Small intestine (tissue), 7 donors: ENCODE data around the gene KANSL1L. TPM values are rescaled to one million over a fixed set of nuclear protein-coding genes. Genes with fewer than 3 reads are reported as not detected.

ENCODE experiments used
- DNase-seq, 2 donors: peaks; one replicate each; pipeline versions ENCODE4 v3.0.0 to v3.0.0-alpha.2; 2013
- FAIRE-seq: peaks from 2 replicates; lab custom pipeline; 2012; peaks lifted over from hg19 to GRCh38; lab: Jason Lieb, UNC
- H3K27ac ChIP-seq, 3 donors: one replicate each; pipeline ENCODE4 v1.5.1; 2013; ENCODE audit warnings: low read length in 2 of 3, mild to moderate bottlenecking in 2 of 3, control low read depth in 1 of 3, inconsistent platforms in 1 of 3, low read depth in 1 of 3, moderate library complexity in 1 of 3
- H3K27me3 ChIP-seq, 3 donors: one replicate each; pipeline ENCODE4 v1.6.1; 2013; ENCODE audit warnings: low read length in 3 of 3, inconsistent platforms in 1 of 3; ENCODE audit not compliant: control insufficient read depth in 3 of 3, insufficient read depth in 3 of 3
- H3K36me3 ChIP-seq, 3 donors: one replicate each; pipeline ENCODE4 v1.6.1; 2013; ENCODE audit warnings: low read length in 3 of 3, inconsistent platforms in 1 of 3, low read depth in 1 of 3, mild to moderate bottlenecking in 1 of 3, moderate library complexity in 1 of 3; ENCODE audit not compliant: control insufficient read depth in 3 of 3, insufficient read depth in 2 of 3
- H3K4me1 ChIP-seq, 3 donors: one replicate each; pipeline ENCODE4 v1.6.1; 2013; ENCODE audit warnings: low read length in 2 of 3, inconsistent platforms in 1 of 3, low read depth in 1 of 3, mild to moderate bottlenecking in 1 of 3, moderate library complexity in 1 of 3; ENCODE audit not compliant: control insufficient read depth in 3 of 3, insufficient read depth in 2 of 3
- H3K4me3 ChIP-seq, 3 donors: one replicate each; pipeline ENCODE4 v1.5.1; 2013; ENCODE audit warnings: low read length in 3 of 3, control low read depth in 1 of 3, inconsistent platforms in 1 of 3, low read depth in 1 of 3, mild to moderate bottlenecking in 1 of 3, moderate library complexity in 1 of 3
- H3K9me3 ChIP-seq, 2 donors: one replicate each; pipeline ENCODE4 v1.6.1; 2013; ENCODE audit warnings: low read depth in 1 of 2, low read length in 1 of 2; ENCODE audit not compliant: control insufficient read depth in 2 of 2, insufficient read depth in 1 of 2
- WGBS, 3 donors: extraction: QIAGEN DNeasy Blood & Tissue Kit; methylation state at CpG; one replicate each; pipeline ENCODE4 v1.1.7; 2013; 5-methylcytosine and 5-hydroxymethylcytosine counted together
- polyA plus RNA-seq, 4 donors: library from polyadenylated mRNA; stranded (reverse) in 3 of 4; unstranded in 1 of 4; fragments of 200-250 nt in 3 of 4; fragments of 120-200 nt in 1 of 4; gene quantifications; one replicate each; pipeline versions ENCODE4 v1.2.1 to v1.2.3, GENCODE V29; 2013
- donor health status: healthy with polysubstance abuse.
- donor health status: control.
- donor health status: control.
- donor health status: Bipolar disorder and iron deficiency.
- donor health status: healthy.

The KANSL1L gene
- polyA plus RNA-seq, 4 donors = 1.8 to 22.2 (median 3.0) TPM

DNA sequence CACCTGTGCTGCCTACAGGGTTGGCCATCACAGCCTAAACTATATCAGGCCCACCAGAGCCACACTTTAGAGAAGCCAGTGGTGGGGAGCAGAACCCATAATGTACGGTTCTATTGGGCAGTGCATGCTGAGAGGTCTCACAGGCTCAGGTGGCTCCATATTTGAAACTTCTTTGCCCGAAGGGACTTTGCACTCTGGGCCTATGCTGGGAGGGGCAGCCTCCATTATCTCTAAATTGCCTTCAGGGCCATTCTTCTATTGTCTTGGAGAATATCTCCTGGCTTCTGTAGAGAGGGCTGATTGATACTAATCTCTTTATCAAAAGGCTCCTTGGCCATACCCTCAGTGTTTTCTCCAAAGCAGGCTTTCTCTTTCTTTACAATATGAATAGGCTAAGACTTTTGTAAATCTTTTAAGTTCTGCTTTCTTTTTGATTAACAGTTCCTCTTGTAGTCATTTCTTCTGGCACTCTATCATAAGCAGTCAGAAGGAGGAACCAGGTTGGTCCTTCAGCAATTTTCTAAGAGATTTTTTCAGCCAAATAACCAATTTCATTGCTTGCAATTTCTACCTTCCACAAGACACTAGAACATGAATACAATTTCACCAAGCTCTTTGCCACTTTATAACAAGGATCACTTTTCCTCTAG is 124.2 kb downstream of the KANSL1L start:
- Histone ChIP-seq H3K4me3 (no peak overlapping the region), H3K36me3 (peaks cover 0 to 10% (median 0%) of the 10 kb centered on the region in 3 donors), H3K27ac (no peak overlapping the region), H3K9me3 (peaks cover 0 to 10% of the 10 kb centered on the region in 2 donors), H3K27me3 (no peaks in the 10 kb centered on the region), H3K4me1 (no peaks in the 10 kb centered on the region)
- FAIRE-seq (no peak), DNase-seq (no peak)
- 95 to 98% (median 96%) methylated on average over 2 of the region's 2 CpGs for WGBS, 3 donors

DNA sequence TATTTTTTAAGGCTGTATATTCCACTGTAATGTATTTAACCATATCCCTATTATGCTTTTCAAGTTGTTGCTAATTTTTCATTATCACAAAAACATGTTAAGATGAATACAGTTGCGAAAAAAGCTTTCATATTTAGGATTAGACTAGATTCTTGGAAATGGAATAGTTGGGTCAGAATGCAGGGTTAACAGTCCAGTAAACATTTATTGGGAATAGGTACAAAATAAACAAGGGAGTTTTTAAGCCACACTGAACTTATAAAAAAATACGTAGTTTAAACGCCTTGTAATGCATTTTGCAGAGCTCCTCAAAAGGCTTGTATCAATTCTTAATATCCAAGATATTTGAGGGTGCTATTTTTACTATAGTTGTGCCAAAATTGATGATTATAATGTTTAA is 133.1 kb downstream of the KANSL1L start:
- Histone ChIP-seq H3K36me3 (peaks cover 0 to 7% (median 0%) of the 10 kb centered on the region in 3 donors), H3K27ac (no peak overlapping the region), H3K9me3 (no peaks in the 10 kb centered on the region), H3K4me1 (no peaks in the 10 kb centered on the region), H3K27me3 (no peaks in the 10 kb centered on the region), H3K4me3 (no peak overlapping the region)
- FAIRE-seq = no peak
- WGBS, 3 donors = 87 to 96% (median 88%) methylated on average over 3 of the region's 3 CpGs
- no peak for DNase-seq

DNA sequence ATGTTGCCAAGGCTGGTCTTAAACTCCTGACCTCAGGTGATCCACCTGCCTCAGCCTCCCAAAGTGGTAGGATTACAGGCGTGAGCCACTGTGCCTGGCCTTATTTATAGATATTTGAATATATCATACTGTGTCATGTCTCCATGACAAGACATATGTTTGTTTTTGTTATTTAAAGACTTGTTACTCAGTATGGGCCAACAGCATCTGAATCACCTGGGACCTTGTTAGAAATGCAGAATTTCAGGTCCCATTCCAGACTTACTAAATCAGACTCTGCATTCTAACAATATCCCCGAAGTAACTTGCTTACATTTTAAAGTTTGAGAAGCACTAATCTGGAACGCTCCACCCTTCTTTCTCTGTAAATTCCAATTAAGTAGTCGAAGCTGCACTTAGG is 135.5 kb downstream of the KANSL1L start:
- no peak overlapping the region for H3K27ac ChIP-seq
- H3K9me3 ChIP-seq = no peaks in the 10 kb centered on the region
- H3K4me1 ChIP-seq = no peaks in the 10 kb centered on the region
- no peak for FAIRE-seq
- WGBS, 3 donors = 93 to 100% (median 96%) methylated on average over 4 of the region's 4 CpGs
- no peak overlapping the region for H3K4me3 ChIP-seq
- no peak for DNase-seq
- no peaks in the 10 kb centered on the region for H3K27me3 ChIP-seq
- H3K36me3 ChIP-seq = peaks cover 0 to 3% (median 0%) of the 10 kb centered on the region in 3 donors

DNA sequence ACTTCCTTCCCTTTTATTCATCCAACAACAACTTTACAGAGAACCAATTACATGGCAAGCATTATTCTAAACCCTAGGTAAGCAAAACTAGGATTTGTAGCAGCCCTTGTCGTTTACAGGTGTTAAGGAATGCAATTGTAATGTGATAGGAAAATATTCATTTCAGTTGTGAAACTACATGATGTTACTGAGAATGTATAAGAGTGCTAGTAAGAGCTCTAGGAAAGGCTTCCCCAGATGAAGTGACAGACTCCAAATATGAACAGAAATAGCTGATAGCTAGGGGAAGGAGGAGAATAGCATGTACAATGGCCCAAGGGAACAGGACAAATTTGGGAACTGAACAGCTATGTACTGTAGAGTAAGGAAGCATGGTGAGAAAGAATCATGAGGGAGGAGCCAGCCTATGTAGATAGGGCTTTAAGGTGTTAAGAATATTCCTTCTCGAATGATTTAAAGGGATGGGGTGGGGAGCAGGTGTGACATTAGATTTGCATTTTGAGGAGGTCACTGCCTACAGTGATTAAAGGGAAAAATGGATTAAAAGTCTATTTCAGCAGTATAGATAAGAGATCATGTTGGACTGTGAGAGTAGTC is 137.0 kb downstream of the KANSL1L start:
- no peak overlapping the region for H3K27ac ChIP-seq
- FAIRE-seq (no peak), DNase-seq (no peak)
- no peaks in the 10 kb centered on the region for H3K4me1 ChIP-seq
- no peak overlapping the region for H3K4me3 ChIP-seq
- WGBS, 3 donors = 65 to 82% (median 66%) methylated on average over 2 of the region's 2 CpGs
- no peaks in the 10 kb centered on the region for H3K27me3 ChIP-seq
- H3K36me3 ChIP-seq = peaks cover 0 to 3% (median 0%) of the 10 kb centered on the region in 3 donors
- no peaks in the 10 kb centered on the region for H3K9me3 ChIP-seq

DNA sequence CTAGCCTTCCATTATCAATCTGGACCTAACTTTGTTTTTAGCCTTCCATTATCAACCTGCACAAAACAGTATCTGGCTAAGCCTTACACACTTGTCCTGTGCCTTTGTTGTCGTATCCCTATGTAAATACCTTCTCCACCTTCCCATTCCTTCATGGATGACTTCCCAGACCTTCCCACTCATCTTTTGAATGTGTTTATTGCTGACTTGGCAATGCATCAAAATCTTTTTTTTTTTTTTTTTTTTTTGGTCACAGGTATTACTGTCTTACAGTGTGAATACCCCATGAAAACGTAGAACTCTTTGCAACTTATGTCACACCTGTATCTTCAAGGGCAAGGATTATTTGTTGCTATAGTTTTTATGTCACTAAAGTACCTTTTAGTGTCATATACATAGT is 143.0 kb downstream of the KANSL1L start:
- Histone ChIP-seq H3K27ac (no peak overlapping the region), H3K36me3 (peaks cover 0 to 5% (median 2%) of the 10 kb centered on the region in 3 donors), H3K4me1 (no peaks in the 10 kb centered on the region), H3K4me3 (no peak overlapping the region), H3K27me3 (no peaks in the 10 kb centered on the region), H3K9me3 (no peaks in the 10 kb centered on the region)
- 59 to 74% (median 73%) methylated on average over 2 of the region's 2 CpGs for WGBS, 3 donors
- FAIRE-seq (no peak), DNase-seq (no peak)

DNA sequence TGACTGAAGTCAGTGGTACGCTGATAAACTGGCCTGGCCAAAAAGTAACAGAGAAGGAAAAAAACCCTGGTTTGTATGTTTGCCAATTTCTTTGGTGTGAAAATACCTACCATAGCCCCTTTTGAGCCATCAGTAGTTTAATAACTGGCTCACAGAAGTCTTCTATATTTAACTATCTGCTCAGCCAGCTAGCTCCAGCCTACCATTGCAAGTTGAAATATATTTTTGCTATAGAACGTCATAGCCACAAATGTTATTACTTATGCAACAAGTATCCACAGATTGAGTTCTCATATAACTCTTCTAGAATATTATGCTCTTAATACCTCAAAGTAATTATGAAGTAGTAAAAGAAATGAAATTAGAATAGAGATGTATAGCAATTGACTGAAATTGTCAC is 143.6 kb downstream of the KANSL1L start:
- Histone ChIP-seq H3K4me3 (no peak overlapping the region), H3K4me1 (no peaks in the 10 kb centered on the region), H3K9me3 (no peaks in the 10 kb centered on the region), H3K36me3 (peaks cover 0 to 5% (median 5%) of the 10 kb centered on the region in 3 donors), H3K27ac (no peak overlapping the region), H3K27me3 (no peaks in the 10 kb centered on the region)
- FAIRE-seq = no peak
- no peak for DNase-seq
- WGBS, 3 donors = 92 to 96% (median 94%) methylated on average over 2 of the region's 2 CpGs

DNA sequence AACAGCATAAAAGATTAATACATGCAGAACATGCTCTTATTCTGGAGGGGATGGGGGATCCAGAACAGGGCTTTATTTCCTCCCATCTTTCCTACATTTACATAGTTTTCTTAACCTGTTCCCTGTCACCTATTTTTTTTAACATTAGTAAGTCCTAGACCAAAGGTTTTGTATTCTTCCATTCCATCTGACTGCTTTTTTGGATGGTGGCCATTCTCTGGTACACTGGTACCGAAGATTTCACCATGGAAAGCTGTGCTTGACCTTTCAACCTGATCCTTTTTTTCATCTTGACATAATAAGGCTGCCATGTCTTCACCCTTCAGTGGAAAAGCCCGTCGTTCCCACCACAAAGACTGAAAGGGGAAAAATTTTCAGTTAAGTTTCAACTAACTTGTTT is 148.4 kb downstream of the KANSL1L start:
- Histone ChIP-seq H3K36me3 (peaks cover 0 to 10% (median 5%) of the 10 kb centered on the region in 3 donors), H3K9me3 (no peaks in the 10 kb centered on the region), H3K27me3 (no peaks in the 10 kb centered on the region), H3K4me3 (no peak overlapping the region), H3K4me1 (no peaks in the 10 kb centered on the region), H3K27ac (no peak overlapping the region)
- FAIRE-seq = no peak
- WGBS, 3 donors = 88 to 99% (median 92%) methylated on average over 3 of the region's 3 CpGs
- DNase-seq = no peak

DNA sequence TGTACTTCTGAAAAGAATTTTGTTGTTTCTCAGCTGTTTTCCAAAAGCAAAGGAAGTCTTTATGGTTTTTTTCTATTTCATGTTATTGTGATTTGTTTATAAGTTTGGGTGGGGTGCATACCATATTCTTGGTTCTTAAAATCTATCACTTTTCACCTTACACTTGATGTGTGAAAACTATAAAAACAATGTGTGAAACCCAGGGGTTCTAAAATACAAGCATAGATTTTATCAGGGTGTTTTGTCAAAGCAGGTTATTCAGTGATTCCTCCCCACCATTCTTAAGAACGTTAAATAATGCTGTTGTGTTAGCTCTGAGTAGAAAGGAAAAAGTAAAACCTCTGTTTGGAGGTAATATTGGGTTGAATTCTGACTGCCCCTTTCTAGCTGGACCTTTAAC is 151.1 kb downstream of the KANSL1L start:
- H3K27me3 ChIP-seq = no peaks in the 10 kb centered on the region
- no peak overlapping the region for H3K4me3 ChIP-seq
- no peak for FAIRE-seq
- no peak overlapping the region for H3K27ac ChIP-seq
- peaks cover 9 to 17% (median 12%) of the 10 kb centered on the region in 3 donors for H3K36me3 ChIP-seq
- no peak for DNase-seq
- WGBS, 3 donors = 76 to 84% (median 83%) methylated on average over 1 of the region's 1 CpG
- no peaks in the 10 kb centered on the region for H3K4me1 ChIP-seq
- no peaks in the 10 kb centered on the region for H3K9me3 ChIP-seq
